Hepatocyte (in vitro differentiated cells): ENCODE measurements around the gene KRTAP12-2.
"Not testable (repeated sequence)": the region's sequence is repeated elsewhere in the genome, so short reads cannot be mapped to it uniquely, and the experiment has no call there.

Experiments
- CTCF ChIP-seq: fragments of 200-600 bp; sonication (generic); IDR thresholded peaks from 2 replicates; pipeline ENCODE4 v1.5.1; 2016; ENCODE audit warnings: antibody characterized with exemption, mild to moderate bottlenecking; ENCODE audit not compliant: poor library complexity
- EZH2 ChIP-seq: fragments of 200-600 bp; sonication (generic); IDR thresholded peaks from 2 replicates; pipeline ENCODE4 v1.6.1; 2016; ENCODE audit warnings: antibody characterized with exemption, mild to moderate bottlenecking, borderline replicate concordance
- EZH2phosphoT487 ChIP-seq: fragments of 200-600 bp; sonication (generic); IDR thresholded peaks from one replicate; pipeline ENCODE4 v1.6.1; 2018; ENCODE audit warnings: antibody characterized with exemption, mild to moderate bottlenecking, low read depth, moderate library complexity; ENCODE audit not compliant: unreplicated experiment, severe bottlenecking

- TF ChIP-seq CTCF, EZH2, EZH2phosphoT487: not testable (repeated sequence)
Observed at GRCh38 chr21:44627831-44628233, 38.9 kb downstream of the KRTAP12-2 start.
